Right ventricle myocardium superior (tissue), 1 donor: ENCODE data around the gene SACM1L. TPM values are rescaled to one million over a fixed set of nuclear protein-coding genes. Genes with fewer than 3 reads are reported as not detected.
A peak's percentile ranks its signal among the peaks of the same experiment; 100 is the strongest.
"Not testable (repeated sequence)": the region's sequence is repeated elsewhere in the genome, so short reads cannot be mapped to it uniquely, and the experiment has no call there.

ENCODE experiments used
- ATAC-seq: fragments of 200-7000 bp; cut with Tn5 transposase; one replicate; pipeline ENCODE4 v1.9.1; 2020; ENCODE audit warnings: mild to moderate bottlenecking; ENCODE audit not compliant: poor library complexity
- DNase-seq: peaks from one replicate; pipeline ENCODE4 v3.0.0-alpha.2; 2020
- intact Hi-C: fragments of 100-400 bp; cut with DNase I; formaldehyde crosslinking; loops from one replicate; pipeline ENCODE4 v1.11.2; 2022
- total RNA-seq: library from RNA; stranded (reverse); fragmentation: NEBNext Ultra II Directional; extraction: Animal tissue kit (Norgen Biotek cat#: 25700); gene quantifications from one replicate; pipeline ENCODE4 v1.2.1, GENCODE V29; 2021
- donor health status: DM: no; HTN: yes; CAD: no; lungs with severe emphysema.

The SACM1L gene
- total RNA-seq, 1 donor from 2014 or later = 27.5 TPM

DNA sequence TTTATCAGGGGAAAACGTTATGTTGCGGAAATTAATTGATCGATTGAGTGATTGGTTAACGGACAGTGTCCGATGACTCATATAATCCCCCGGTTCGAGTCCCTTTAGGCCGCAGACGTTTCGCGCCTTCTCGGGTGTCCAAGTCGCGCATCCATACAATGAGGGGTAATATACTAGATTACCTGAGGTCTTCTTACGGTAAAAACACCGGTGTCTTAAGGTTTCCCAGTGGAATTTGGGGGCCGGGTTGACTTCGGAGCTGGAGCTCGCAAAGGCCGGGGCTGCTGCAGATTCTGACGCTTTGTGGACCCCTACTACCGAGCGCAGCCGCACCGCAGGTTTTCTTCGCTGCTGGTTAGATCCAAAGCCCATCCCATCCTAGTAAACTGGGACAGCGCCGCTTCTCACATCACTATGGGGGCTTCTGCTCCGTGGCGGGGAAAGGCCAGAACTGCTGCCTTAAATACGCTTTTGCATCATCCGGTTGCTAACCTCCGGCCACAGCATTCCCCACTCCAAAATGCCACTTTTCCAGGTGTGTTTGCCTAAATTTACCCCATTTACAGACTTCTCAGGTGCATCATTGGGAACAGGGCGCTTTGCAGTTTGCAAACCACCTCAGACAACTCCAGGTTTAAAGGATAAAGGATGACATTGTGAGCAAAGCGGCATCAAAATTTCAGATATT, 858 bp upstream of the SACM1L start:
- DNase-seq (peak; percentile 48), ATAC-seq (peak; percentile 3)
- intact Hi-C loops = no loop called here

- intact Hi-C loops = no loop called here
- DNase-seq (no peak), ATAC-seq (no peak)
Observed at GRCh38 chr3:45689787-45690145, 570 bp downstream of the SACM1L start.

GRCh38 chr3:45690336-45691035, 1.3 kb downstream of the SACM1L start:
- DNase-seq (no peak), ATAC-seq (no peak)
- intact Hi-C loops = no loop called here

DNA sequence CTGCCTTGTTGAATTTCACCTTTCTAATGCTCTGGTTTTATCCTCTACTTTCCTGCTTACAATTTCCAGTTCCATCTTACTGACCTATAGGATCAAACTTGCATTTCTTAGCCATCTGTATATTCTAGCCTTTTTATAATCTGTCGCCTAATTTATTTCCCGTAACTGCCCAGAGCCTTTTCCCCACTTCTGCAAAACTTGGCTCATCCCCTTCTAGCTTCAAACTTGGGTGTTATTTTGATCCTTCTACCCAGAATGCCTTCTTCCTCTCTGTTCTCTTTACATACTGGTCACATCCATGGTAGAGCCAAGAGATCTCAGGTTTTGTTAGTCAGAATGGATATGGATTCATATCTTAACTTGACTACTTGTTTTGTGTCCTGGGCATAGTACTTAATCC, 2.6 kb downstream of the SACM1L start:
- DNase-seq (no peak), ATAC-seq (no peak)
- intact Hi-C loops = no loop called here

DNA sequence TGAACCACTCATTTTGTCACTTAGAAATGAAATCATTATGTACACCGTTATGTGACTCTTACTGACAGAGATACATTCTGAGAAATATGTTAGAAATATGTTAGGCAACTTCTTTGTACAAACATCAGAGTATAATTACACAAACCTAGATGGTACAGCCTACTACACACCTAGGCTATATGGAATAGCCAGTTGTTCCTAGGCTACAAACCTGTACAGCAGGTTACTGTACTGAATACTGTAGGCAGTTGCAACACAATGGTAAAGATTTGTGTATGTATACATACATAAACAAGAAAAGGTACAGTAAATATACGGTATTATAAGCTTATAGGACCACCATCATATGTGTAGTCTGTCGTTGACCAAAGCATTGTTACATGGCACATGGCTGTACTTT, 3.7 kb downstream of the SACM1L start:
- DNase-seq (no peak), ATAC-seq (no peak)
- intact Hi-C loops = no loop called here

GRCh38 chr3:45693941-45694521, 4.8 kb downstream of the SACM1L start:
- intact Hi-C loops = no loop called here
- no peak for ATAC-seq
- no peak for DNase-seq

DNA sequence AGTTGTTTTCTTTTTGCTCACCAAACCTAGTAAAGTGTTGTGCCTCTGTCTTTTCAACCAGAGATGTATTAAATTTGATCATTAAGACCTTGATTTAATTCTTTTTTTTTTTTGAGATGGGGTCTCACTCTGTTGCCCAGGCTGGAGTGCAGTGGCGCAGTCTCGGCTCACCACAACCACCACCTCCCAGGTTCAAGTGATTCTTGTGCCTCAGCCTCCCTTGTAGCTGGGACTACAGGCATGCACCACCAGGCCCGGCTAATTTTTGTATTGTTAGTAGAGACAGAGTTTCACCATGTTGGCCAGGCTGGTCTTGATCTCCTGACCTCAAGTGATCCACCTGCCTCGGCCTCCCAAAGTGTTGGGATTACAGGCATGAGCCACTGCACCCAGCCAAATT, 6.0 kb downstream of the SACM1L start:
- DNase-seq, intact Hi-C loops, ATAC-seq: not testable (repeated sequence)

- no peak for DNase-seq
- ATAC-seq = no peak
- intact Hi-C loops = no loop called here
Observed at GRCh38 chr3:45700570-45701073, 11.4 kb downstream of the SACM1L start.

GRCh38 chr3:45701172-45701867, 12.1 kb downstream of the SACM1L start:
- DNase-seq = no peak
- ATAC-seq = no peak
- intact Hi-C loops = no loop called here

- intact Hi-C loops = no loop called here
- ATAC-seq (no peak), DNase-seq (no peak)
Observed at GRCh38 chr3:45704301-45704943, 15.2 kb downstream of the SACM1L start.

- DNase-seq (no peak), ATAC-seq (no peak)
- intact Hi-C loops = no loop called here
Observed at GRCh38 chr3:45705839-45706808, 16.9 kb downstream of the SACM1L start.

DNA sequence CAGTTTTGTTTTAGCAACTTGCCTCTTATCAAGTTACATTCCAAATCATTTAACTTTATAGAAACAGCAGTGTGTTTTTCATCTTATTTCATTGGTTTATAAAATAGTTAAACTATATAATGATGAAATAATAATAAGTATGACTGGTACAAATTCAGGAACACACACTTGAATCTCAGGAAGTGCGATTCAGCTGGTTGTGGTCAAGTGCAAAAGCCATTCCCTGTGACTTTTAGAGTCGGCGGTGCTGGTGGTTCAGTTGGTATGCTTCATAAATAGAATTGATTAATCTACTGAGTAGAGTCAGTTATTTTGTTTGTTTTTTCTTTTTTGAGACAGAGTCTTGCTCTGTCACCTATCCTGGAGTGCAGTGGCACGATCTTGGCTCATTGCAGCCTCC, 22.7 kb downstream of the SACM1L start:
- ATAC-seq = no peak
- no peak for DNase-seq
- intact Hi-C loops = no loop called here

- ATAC-seq (no peak), DNase-seq (no peak)
- intact Hi-C loops = no loop called here
Observed at GRCh38 chr3:45712434-45713110, 23.4 kb downstream of the SACM1L start.

DNA sequence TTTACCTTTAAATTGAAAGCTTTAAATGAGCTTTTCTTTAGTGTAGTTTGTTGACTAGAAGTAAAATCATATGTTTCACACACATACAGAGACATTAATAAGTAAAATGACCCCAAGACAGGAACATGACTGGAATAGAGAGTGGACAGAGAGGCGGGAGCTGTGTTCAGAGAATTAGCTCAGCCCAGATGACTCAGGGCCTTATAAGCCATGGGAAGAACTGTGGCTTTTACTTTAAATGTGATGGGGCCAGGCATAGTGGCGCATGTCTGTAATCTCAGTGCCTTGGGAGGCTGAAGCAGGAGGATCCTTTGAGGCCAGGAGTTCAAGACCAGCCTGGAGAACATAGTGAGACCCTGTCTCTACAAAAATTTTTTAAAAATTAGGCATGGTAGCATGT, 26.7 kb downstream of the SACM1L start:
- DNase-seq (no peak), ATAC-seq (no peak)
- intact Hi-C loops = no loop called here

GRCh38 chr3:45716790-45717336, 27.7 kb downstream of the SACM1L start:
- intact Hi-C loops = no loop called here
- DNase-seq = no peak
- peak; percentile 34 for ATAC-seq

- no peak for DNase-seq
Observed at GRCh38 chr3:45719655-45720487, 30.7 kb downstream of the SACM1L start.

More at GRCh38 chr3:45719655-45720487, 30.7 kb downstream of the SACM1L start:
- ATAC-seq = no peak
- intact Hi-C loops = no loop called here
